ENCODE data around the gene MBL2.

MBL2 gene

GRCh38 chr10:52740913-52741675, 31.5 kb downstream of the MBL2 start:
- no peak overlapping the region for H3K4me3 ChIP-seq (ENCODE audit: low read length)
- TF ChIP-seq ZNF274 (IDR thresholded peaks at IDR 0.05; ENCODE audit: low read depth, low read length) = no peak

- no peak overlapping the region for H3K4me3 ChIP-seq (ENCODE audit: low read length)
- TF ChIP-seq ZNF274 (IDR thresholded peaks at IDR 0.05; ENCODE audit: low read depth, low read length) = no peak
These were observed 32.4 kb downstream of the MBL2 start for GRCh38 chr10:52740155-52740549.

- TF ChIP-seq ZNF274 (IDR thresholded peaks at IDR 0.05; ENCODE audit: low read depth, low read length) = no peak
- H3K4me3 ChIP-seq (ENCODE audit: low read length) = no peak overlapping the region
These were observed 33.0 kb downstream of the MBL2 start for GRCh38 chr10:52739380-52740154.

- no peak for TF ChIP-seq ZNF274 (IDR thresholded peaks at IDR 0.05; ENCODE audit: low read depth, low read length)
These were observed 33.6 kb downstream of the MBL2 start for GRCh38 chr10:52738951-52739350.

GRCh38 chr10:52729271-52730104, 43.1 kb downstream of the MBL2 start:
- no peak for TF ChIP-seq ZNF274 (IDR thresholded peaks at IDR 0.05; ENCODE audit: low read depth, low read length)
- H3K4me3 ChIP-seq (ENCODE audit: low read length) = no peak overlapping the region

More at GRCh38 chr10:52738951-52739350, 33.6 kb downstream of the MBL2 start:
- H3K4me3 ChIP-seq (ENCODE audit: low read length) = no peak overlapping the region

GRCh38 chr10:52720018-52720417, 52.6 kb downstream of the MBL2 start:
- no peak overlapping the region for H3K4me3 ChIP-seq (ENCODE audit: low read length)
- no peak for TF ChIP-seq ZNF274 (IDR thresholded peaks at IDR 0.05; ENCODE audit: low read depth, low read length)
